B cell (primary cell): ENCODE measurements around the gene GINM1. TPM values are rescaled to one million over a fixed set of nuclear protein-coding genes. Genes with fewer than 3 reads are reported as not detected.
A peak's percentile ranks its signal among the peaks of the same experiment; 100 is the strongest.

Experiments used
- ATAC-seq: fragments of 200-7000 bp; cut with Tn5 transposase; one replicate; pipeline ENCODE4 v1.10.0; 2021; ENCODE audit warnings: low read depth, mild to moderate bottlenecking, moderate number of reproducible peaks, moderate library complexity
- CTCF ChIA-PET: fragments of 350-600 bp; sonication (Branson Sonifier 250); formaldehyde crosslinking; loops from one replicate; lab custom pipeline; 2021; ENCODE audit warnings: antibody characterized with exemption, inconsistent platforms; lab: Charles Lee
- POLR2A ChIA-PET: fragments of 350-600 bp; sonication (Branson Sonifier 250); formaldehyde crosslinking; loops from one replicate; lab custom pipeline; 2021; ENCODE audit warnings: antibody characterized with exemption; lab: Charles Lee
- DNase-seq: peaks from one replicate; pipeline ENCODE4 v3.0.0; 2013
- H2AFZ ChIP-seq: 2 replicates; pipeline ENCODE4 v1.6.1; 2012; ENCODE audit warnings: mild to moderate bottlenecking, low read depth, low read length; ENCODE audit not compliant: insufficient read depth, poor library complexity, severe bottlenecking
- H3K27ac ChIP-seq, 2 donors: 1 replicate in 1 of 2; 2 replicates in 1 of 2; pipeline ENCODE4 v1.5.1; 2012 to 2013; ENCODE audit warnings: low read length in 2 of 2, mild to moderate bottlenecking in 2 of 2, moderate library complexity in 1 of 2
- H3K27me3 ChIP-seq, 4 experiments: fragments of 200-600 bp in 1 of 4; sonication (generic) in 1 of 4; replicated peaks in 1 of 4; 1 replicate in 2 of 4; 2 replicates in 2 of 4; pipeline versions ENCODE4 v1.6.1 to v1.7.0; 2013 to 2016; ENCODE audit warnings: low read length in 3 of 4, mild to moderate bottlenecking in 2 of 4, mixed read lengths in 1 of 4, moderate library complexity in 1 of 4; ENCODE audit not compliant: insufficient read depth in 4 of 4, control insufficient read depth in 3 of 4; ENCODE audit errors: control extremely low read depth in 1 of 4
- H3K36me3 ChIP-seq, 2 experiments: replicated peaks in 1 of 2; 1 replicate in 1 of 2; 2 replicates in 1 of 2; pipeline versions ENCODE4 v1.6.1 to v1.7.1; 2013; ENCODE audit warnings: low read length in 1 of 2; ENCODE audit not compliant: insufficient read depth in 2 of 2, control insufficient read depth in 1 of 2; ENCODE audit errors: control extremely low read depth in 1 of 2, extremely low read depth in 1 of 2
- H3K4me1 ChIP-seq, 2 donors: fragments of 200-600 bp in 1 of 2; sonication (generic) in 1 of 2; 1 replicate in 1 of 2; 2 replicates in 1 of 2; pipeline versions ENCODE4 v1.5.1 to v1.6.1; 2013 to 2017; ENCODE audit warnings: low read length in 2 of 2; ENCODE audit not compliant: control insufficient read depth in 2 of 2, insufficient read depth in 2 of 2
- H3K4me2 ChIP-seq: replicated peaks from 2 replicates; pipeline ENCODE3; 2012; ENCODE audit warnings: mild to moderate bottlenecking, low read depth, low read length; ENCODE audit not compliant: poor library complexity, severe bottlenecking
- H3K4me3 ChIP-seq, 5 experiments: fragments of 200-600 bp in 1 of 5; sonication (generic) in 1 of 5; 1 replicate in 3 of 5; 2 replicates in 2 of 5; pipeline versions ENCODE4 v1.5.1 to v1.7.0; 2011 to 2016; ENCODE audit warnings: low read length in 4 of 5, mild to moderate bottlenecking in 4 of 5, low read depth in 2 of 5, control low read depth in 1 of 5, moderate library complexity in 1 of 5; ENCODE audit not compliant: insufficient read depth in 1 of 5; ENCODE audit errors: control extremely low read depth in 1 of 5, extremely low read depth in 1 of 5
- H3K79me2 ChIP-seq: fragments of 200-600 bp; sonication (generic); one replicate; pipeline ENCODE4 v1.6.0; 2016; ENCODE audit warnings: low read length; ENCODE audit not compliant: control insufficient read depth, insufficient read depth
- H3K9ac ChIP-seq: fragments of 200-600 bp; sonication (generic); 2 replicates; pipeline ENCODE4 v1.6.1; 2017; ENCODE audit warnings: mild to moderate bottlenecking, low read length, moderate library complexity
- H3K9me3 ChIP-seq, 3 donors: one replicate each; pipeline versions ENCODE4 v1.6.1 to v1.7.1; 2013; ENCODE audit warnings: low read length in 2 of 3; ENCODE audit not compliant: control insufficient read depth in 2 of 3, insufficient read depth in 1 of 3; ENCODE audit errors: control extremely low read depth in 1 of 3
- H4K20me1 ChIP-seq: 2 replicates; pipeline ENCODE4 v1.6.0; 2012; ENCODE audit warnings: mild to moderate bottlenecking, low read length; ENCODE audit not compliant: insufficient read depth, control insufficient read depth, poor library complexity, severe bottlenecking
- H3K27ac Mint-ChIP-seq: one replicate; pipeline ENCODE4 v1.8.0; 2021; ENCODE audit warnings: mixed read lengths
- H3K27me3 Mint-ChIP-seq: one replicate; pipeline ENCODE4 v1.8.0; 2021; ENCODE audit warnings: mixed read lengths
- H3K4me1 Mint-ChIP-seq: one replicate; pipeline ENCODE4 v1.8.0; 2021; ENCODE audit warnings: mixed read lengths
- H3K4me3 Mint-ChIP-seq: one replicate; pipeline ENCODE4 v1.8.0; 2021; ENCODE audit warnings: mixed read lengths
- H3K9me3 Mint-ChIP-seq: one replicate; pipeline ENCODE4 v1.8.0; 2022; ENCODE audit warnings: mixed read lengths; ENCODE audit not compliant: insufficient read depth
- EZH2 ChIP-seq: IDR thresholded peaks from 2 replicates; pipeline ENCODE4 v1.6.1; 2012; ENCODE audit warnings: borderline replicate concordance, low read depth, mild to moderate bottlenecking, moderate library complexity, low read length; ENCODE audit not compliant: insufficient read depth, poor library complexity, severe bottlenecking
- WGBS: methylation state at CpG from one replicate; pipeline ENCODE4 v1.1.5; 2013; ENCODE audit warnings: missing lambda C conversion rate; ENCODE audit not compliant: insufficient coverage; 5-methylcytosine and 5-hydroxymethylcytosine counted together
- intact Hi-C: fragments of 100-400 bp; cut with micrococcal nuclease; formaldehyde crosslinking; loops from one replicate; pipeline ENCODE4 v1.10.0; 2022
- polyA plus RNA-seq: library from polyadenylated mRNA; depleted of rRNA; stranded (reverse); fragments of >200 nt; gene quantifications from 2 replicates; pipeline ENCODE4 v1.2.3, GENCODE V29; 2012
- total RNA-seq, 2 donors: library from RNA; stranded (reverse); fragments of 120-200 nt in 1 of 2; gene quantifications; 1 replicate in 1 of 2; 2 replicates in 1 of 2; pipeline versions ENCODE4 v1.2.3 to v1.2.4, GENCODE V29; 2013 to 2022
- TF ChIP-seq, protein P1 (sequence below): fragments of 200-600 bp; IDR thresholded peaks from one replicate; pipeline ENCODE4 v1.8.0; 2022; ENCODE audit warnings: antibody characterized with exemption, mild to moderate bottlenecking

Gene GINM1
- total and polyA plus RNA-seq, 2 donors (not counting 1 experiment from before 2014, with no cell fraction given), result 14.4 to 23.0 TPM

- Histone ChIP-seq H3K27ac (no peak overlapping the region), H3K9me3 (no peaks in the 10 kb centered on the region), H2AFZ (no peak overlapping the region), H3K4me3 (no peak overlapping the region), H3K27me3 (no peaks in the 10 kb centered on the region), H3K4me2 (no peak overlapping the region), H3K4me1 (peaks cover 12 to 16% of the 10 kb centered on the region in 2 donors), H3K36me3 (peaks cover 8 to 45% of the 10 kb centered on the region in 2 experiments), H3K79me2 (peaks cover 82% of the 10 kb centered on the region), H4K20me1 (peaks cover 31% of the 10 kb centered on the region), H3K9ac (no peak overlapping the region)
- Mint-ChIP-seq H3K27ac (no peak overlapping the region), H3K27me3 (no peaks in the 10 kb centered on the region), H3K4me1 (peaks cover 34% of the 10 kb centered on the region), H3K9me3 (no peaks in the 10 kb centered on the region), H3K4me3 (no peak overlapping the region)
- ChIA-PET CTCF (no interaction called here), POLR2A (no interaction called here)
- no CpG with 5 or more reads among the region's 2 CpGs for WGBS
- TF ChIP-seq EZH2, result no peak
- TF ChIP-seq, protein P1, sequence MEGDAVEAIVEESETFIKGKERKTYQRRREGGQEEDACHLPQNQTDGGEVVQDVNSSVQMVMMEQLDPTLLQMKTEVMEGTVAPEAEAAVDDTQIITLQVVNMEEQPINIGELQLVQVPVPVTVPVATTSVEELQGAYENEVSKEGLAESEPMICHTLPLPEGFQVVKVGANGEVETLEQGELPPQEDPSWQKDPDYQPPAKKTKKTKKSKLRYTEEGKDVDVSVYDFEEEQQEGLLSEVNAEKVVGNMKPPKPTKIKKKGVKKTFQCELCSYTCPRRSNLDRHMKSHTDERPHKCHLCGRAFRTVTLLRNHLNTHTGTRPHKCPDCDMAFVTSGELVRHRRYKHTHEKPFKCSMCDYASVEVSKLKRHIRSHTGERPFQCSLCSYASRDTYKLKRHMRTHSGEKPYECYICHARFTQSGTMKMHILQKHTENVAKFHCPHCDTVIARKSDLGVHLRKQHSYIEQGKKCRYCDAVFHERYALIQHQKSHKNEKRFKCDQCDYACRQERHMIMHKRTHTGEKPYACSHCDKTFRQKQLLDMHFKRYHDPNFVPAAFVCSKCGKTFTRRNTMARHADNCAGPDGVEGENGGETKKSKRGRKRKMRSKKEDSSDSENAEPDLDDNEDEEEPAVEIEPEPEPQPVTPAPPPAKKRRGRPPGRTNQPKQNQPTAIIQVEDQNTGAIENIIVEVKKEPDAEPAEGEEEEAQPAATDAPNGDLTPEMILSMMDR, result no peak
- ATAC-seq, result no peak
- intact Hi-C loops, result no loop called here
- no peak for DNase-seq
These were observed 25.0 kb upstream of the GINM1 start for GRCh38 chr6:149541139-149541538.

DNA sequence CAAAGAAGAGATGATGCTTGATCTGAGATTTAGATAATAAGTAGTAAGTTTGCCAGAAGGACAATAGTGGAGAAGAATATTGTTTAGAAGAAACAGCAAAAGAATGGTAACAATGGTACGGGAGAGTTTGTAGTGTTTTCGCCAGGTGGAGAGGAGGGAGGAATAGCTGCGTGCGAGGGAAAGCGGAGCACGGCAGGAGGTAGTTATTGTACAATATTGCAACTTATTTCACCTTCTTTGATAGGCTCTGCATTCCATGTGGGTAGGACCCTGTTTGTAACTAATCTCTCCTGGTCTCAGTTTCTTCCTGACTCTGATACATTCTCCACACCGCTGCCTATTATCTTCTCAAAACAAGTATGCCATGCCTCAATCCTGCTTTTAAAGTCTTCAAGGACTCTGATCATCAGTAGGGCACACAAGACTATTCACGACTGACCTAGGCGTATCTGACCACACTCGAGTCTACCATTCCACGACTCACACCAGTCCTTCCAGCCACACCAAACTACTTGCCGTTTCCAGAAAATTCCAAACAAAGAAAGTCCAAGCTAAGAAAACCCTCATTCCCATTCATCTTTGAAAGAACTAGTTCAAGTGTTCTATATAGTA is 21.4 kb upstream of the GINM1 start:
- Histone ChIP-seq H3K79me2 (peaks cover 58% of the 10 kb centered on the region), H3K4me3 (peak overlapping the region; percentile 96 to 100 (median 98)), H3K36me3 (peaks cover 3 to 16% of the 10 kb centered on the region in 2 experiments), H3K27ac (peak overlapping the region; percentile 99), H4K20me1 (peaks cover 22% of the 10 kb centered on the region), H3K9ac (peak overlapping the region; percentile 99), H3K4me2 (peak overlapping the region; percentile 71), H2AFZ (no peak overlapping the region), H3K27me3 (no peaks in the 10 kb centered on the region), H3K4me1 (peaks cover 17 to 22% of the 10 kb centered on the region in 2 donors), H3K9me3 (no peaks in the 10 kb centered on the region)
- H3K4me3 Mint-ChIP-seq, result peak overlapping the region; percentile 98
- intact Hi-C loops, result loop anchor here (5.0 kb wide), 2 partner anchors 227 to 473 kb away; partner anchors contain the start of gene TAB2
- ChIA-PET CTCF (interaction anchor here (1.2 to 9.7 kb wide), 6 partner anchors 18 to 463 kb away, joined by 3 to 90 read pairs (median 4); partner anchors contain the start of gene GINM1), POLR2A (interaction anchor here (3.8 kb wide), 1 partner anchor 21 kb away, joined by 22 read pairs; the partner anchor contains the start of gene GINM1)
- ATAC-seq (no peak), DNase-seq (no peak)
- H3K27me3 Mint-ChIP-seq, result peaks cover 6% of the 10 kb centered on the region
- TF ChIP-seq, protein P1, result no peak
- no peak for TF ChIP-seq EZH2
- 27% methylated on average over 4 of the region's 12 CpGs for WGBS
- no peaks in the 10 kb centered on the region for H3K9me3 Mint-ChIP-seq
- peaks cover 39% of the 10 kb centered on the region for H3K4me1 Mint-ChIP-seq
- peak overlapping the region; percentile 98 for H3K27ac Mint-ChIP-seq
